Lung (tissue), 12 donors: ENCODE measurements around the gene PIK3AP1. TPM values are rescaled to one million over a fixed set of nuclear protein-coding genes. Genes with fewer than 3 reads are reported as not detected.

Source experiments
- ATAC-seq: fragments of 200-7000 bp; cut with Tn5 transposase; one replicate; pipeline ENCODE4 v1.9.1; 2020; ENCODE audit warnings: moderate number of reproducible peaks; ENCODE audit not compliant: insufficient read depth, low FRiP score
- DNase-seq, 3 donors: peaks; one replicate each; pipeline ENCODE4 v3.0.0-alpha.2; 2013 to 2017
- H3K27ac ChIP-seq, 2 donors: one replicate each; pipeline ENCODE4 v1.5.1; 2013; ENCODE audit warnings: mild to moderate bottlenecking in 2 of 2, moderate library complexity in 2 of 2, control low read depth in 1 of 2, inconsistent platforms in 1 of 2, low read depth in 1 of 2, low read length in 1 of 2
- H3K27me3 ChIP-seq, 3 donors: one replicate each; pipeline ENCODE4 v1.5.1; 2013; ENCODE audit warnings: low read length in 2 of 3; ENCODE audit not compliant: control insufficient read depth in 3 of 3, insufficient read depth in 3 of 3
- H3K36me3 ChIP-seq, 4 donors: one replicate each; pipeline ENCODE4 v1.5.1; 2013; ENCODE audit warnings: low read length in 4 of 4, mild to moderate bottlenecking in 1 of 4, moderate library complexity in 1 of 4; ENCODE audit not compliant: control insufficient read depth in 4 of 4, insufficient read depth in 4 of 4
- H3K4me1 ChIP-seq, 5 donors: one replicate each; pipeline ENCODE4 v1.5.1; 2013; ENCODE audit warnings: low read length in 5 of 5, mild to moderate bottlenecking in 2 of 5, moderate library complexity in 1 of 5; ENCODE audit not compliant: control insufficient read depth in 5 of 5, insufficient read depth in 5 of 5
- H3K4me3 ChIP-seq: one replicate; pipeline ENCODE4 v1.5.1; 2013; ENCODE audit warnings: mild to moderate bottlenecking, control low read depth, moderate library complexity
- H3K9ac ChIP-seq, 2 donors: one replicate each; pipeline ENCODE4 v1.5.1; 2013; ENCODE audit warnings: low read length in 2 of 2, control low read depth in 1 of 2; ENCODE audit not compliant: insufficient read depth in 1 of 2
- H3K9me3 ChIP-seq, 4 donors: one replicate each; pipeline ENCODE4 v1.5.1; 2013; ENCODE audit warnings: low read length in 3 of 4, mild to moderate bottlenecking in 1 of 4, moderate library complexity in 1 of 4; ENCODE audit not compliant: control insufficient read depth in 4 of 4, insufficient read depth in 3 of 4
- whole genome bisulfite sequencing, 2 donors: extraction: QIAGEN DNeasy Blood & Tissue Kit; methylation state at CpG; one replicate each; pipeline ENCODE4 v1.1.7; 2013; 5-methylcytosine and 5-hydroxymethylcytosine counted together
- polyA plus RNA-seq, 2 donors: library from polyadenylated mRNA; stranded (reverse); fragments of 200-250 nt; gene quantifications; one replicate each; pipeline ENCODE4 v1.2.1, GENCODE V29; 2013
- total RNA-seq, 2 donors: library from RNA; depleted of rRNA in 1 of 2; stranded (reverse); fragments of >200 nt in 1 of 2; gene quantifications; one replicate each; pipeline ENCODE4 v1.2.1, GENCODE V29; 2014 to 2021
- TF ChIP-seq, protein P1 (sequence below): IDR thresholded peaks from 2 replicates; pipeline ENCODE4 v1.5.1; 2012; ENCODE audit warnings: mild to moderate bottlenecking; ENCODE audit errors: control extremely low read depth, extremely low read depth
- donor health status: control.
- donor health status: control.
- donor health status: Bipolar disorder and iron deficiency.
- donor health status: healthy.
- donor health status: DM: yes; HTN: yes; CAD: no.

PIK3AP1 gene
- total and polyA plus RNA-seq, 4 donors: 7.3 to 120 (median 30.4) TPM

DNA sequence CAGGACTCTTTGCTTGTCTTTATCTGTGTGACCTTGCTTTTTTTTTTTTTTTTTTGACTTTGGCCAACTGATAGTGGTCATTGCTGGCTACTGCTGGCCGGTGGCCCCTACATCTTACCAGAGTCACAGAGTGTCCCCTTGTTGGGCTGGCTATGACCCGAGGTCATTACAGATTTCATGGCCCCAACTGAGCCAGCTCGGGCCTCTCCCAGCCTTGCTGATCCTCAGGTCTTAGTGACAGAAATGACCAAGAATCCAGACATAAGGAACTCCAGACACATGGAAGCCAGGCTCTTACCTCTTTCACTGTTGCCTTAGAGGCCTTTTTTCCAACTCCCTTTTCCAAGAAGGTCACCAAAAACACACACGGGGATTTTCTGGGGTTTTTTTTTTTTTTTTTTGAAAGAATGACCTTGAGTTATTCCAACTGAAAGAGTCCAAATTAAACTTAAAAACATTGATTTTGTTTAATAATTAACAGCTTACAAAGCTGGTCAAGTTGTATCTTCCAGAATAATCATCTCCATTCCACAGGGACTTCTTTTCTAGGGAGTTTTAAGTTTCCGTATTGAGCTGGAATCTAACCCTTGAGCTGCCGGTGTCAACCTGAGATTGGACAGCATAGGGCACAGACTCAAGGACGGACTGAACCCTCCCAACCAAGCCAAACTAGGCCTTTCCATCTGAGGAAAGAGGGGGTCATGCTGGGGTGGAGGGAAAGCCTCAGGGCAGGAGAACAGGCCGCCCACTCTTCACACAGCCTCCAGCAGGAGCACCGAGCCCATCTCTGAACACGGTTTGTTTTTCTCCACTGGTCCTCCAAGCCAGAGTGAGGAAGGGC is 43.8 kb downstream of the PIK3AP1 start:
- Histone ChIP-seq H3K9ac (no peak overlapping the region), H3K9me3 (no peaks in the 10 kb centered on the region), H3K4me1 (peaks cover 0 to 17% (median 5%) of the 10 kb centered on the region in 5 donors), H3K4me3 (no peak overlapping the region), H3K27ac (no peak overlapping the region), H3K27me3 (no peaks in the 10 kb centered on the region), H3K36me3 (no peaks in the 10 kb centered on the region)
- ATAC-seq: no peak
- 93 to 97% methylated on average over 10 of the region's 10 CpGs for WGBS, 2 donors
- no peak for DNase-seq
- TF ChIP-seq, protein P1, sequence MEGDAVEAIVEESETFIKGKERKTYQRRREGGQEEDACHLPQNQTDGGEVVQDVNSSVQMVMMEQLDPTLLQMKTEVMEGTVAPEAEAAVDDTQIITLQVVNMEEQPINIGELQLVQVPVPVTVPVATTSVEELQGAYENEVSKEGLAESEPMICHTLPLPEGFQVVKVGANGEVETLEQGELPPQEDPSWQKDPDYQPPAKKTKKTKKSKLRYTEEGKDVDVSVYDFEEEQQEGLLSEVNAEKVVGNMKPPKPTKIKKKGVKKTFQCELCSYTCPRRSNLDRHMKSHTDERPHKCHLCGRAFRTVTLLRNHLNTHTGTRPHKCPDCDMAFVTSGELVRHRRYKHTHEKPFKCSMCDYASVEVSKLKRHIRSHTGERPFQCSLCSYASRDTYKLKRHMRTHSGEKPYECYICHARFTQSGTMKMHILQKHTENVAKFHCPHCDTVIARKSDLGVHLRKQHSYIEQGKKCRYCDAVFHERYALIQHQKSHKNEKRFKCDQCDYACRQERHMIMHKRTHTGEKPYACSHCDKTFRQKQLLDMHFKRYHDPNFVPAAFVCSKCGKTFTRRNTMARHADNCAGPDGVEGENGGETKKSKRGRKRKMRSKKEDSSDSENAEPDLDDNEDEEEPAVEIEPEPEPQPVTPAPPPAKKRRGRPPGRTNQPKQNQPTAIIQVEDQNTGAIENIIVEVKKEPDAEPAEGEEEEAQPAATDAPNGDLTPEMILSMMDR: no peak

DNA sequence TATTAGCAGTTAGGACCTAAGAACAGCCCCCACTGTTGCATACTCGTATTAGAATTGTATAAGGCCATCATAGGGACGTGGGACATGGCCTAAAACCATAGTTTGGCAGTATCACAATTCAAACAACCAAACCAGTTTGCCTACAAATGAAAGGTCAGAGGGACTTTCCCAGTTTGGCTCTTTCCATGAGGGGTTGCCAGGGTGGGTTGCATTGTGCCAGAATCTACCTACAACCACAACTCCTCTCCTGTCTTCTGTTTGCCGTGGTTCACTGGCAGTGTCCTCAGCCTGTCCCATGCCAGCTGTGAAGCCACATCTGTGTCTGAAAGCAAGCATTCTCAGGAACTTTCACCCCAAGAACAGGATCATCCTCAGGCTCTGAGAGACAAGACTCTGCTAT is 44.5 kb downstream of the PIK3AP1 start:
- Histone ChIP-seq H3K4me3 (no peak overlapping the region), H3K4me1 (peaks cover 0 to 20% (median 8%) of the 10 kb centered on the region in 5 donors), H3K27me3 (no peaks in the 10 kb centered on the region), H3K27ac (no peak overlapping the region), H3K36me3 (no peaks in the 10 kb centered on the region), H3K9ac (no peak overlapping the region), H3K9me3 (no peaks in the 10 kb centered on the region)
- no peak for DNase-seq
- 86 to 90% methylated on average over 3 of the region's 3 CpGs for WGBS, 2 donors
- ATAC-seq: no peak
- TF ChIP-seq, protein P1: no peak

DNA sequence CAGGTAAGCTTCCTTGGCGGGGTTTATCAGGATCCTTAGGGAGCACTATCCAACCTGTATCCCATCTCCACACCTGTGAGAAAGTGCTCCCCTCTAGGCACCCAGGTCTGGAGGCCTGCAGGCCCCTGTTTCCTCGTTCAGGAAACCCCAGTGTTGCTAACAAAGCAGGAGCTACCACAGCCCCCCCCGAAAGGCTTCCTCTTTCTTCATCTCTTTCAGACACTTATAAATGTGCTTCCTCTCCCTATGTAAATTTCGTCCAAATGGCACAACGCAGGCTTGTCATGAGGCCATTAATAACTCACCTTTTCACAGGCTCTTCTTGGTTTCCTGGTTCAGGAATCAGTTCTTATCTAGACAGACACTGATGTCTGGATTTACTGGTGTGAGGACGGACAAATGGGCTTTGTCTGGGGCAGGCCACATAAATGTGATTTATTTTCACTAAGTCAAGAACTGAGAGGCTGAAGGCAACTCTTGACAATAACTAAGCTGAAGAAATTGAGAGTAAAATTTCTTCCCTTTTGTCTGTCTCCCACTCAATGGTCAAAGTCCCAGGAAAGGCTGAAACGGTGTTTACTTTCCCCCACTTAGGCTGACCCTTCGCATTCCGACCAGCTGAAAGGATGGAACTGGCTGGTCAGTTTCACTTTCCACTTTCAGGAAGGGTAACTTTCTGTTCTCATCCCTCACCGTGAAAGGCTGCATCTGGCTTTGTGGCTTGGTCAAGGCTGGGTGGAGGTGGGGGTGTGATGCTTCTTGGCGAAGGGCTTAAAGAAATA is 46.8 kb downstream of the PIK3AP1 start:
- H3K9me3 ChIP-seq: no peaks in the 10 kb centered on the region
- TF ChIP-seq, protein P1: no peak
- ATAC-seq (peak; percentile 78), DNase-seq (peak in 2 of 3 donors; percentile 34 to 53)
- H3K4me3 ChIP-seq: no peak overlapping the region
- H3K27me3 ChIP-seq: no peaks in the 10 kb centered on the region
- no peaks in the 10 kb centered on the region for H3K36me3 ChIP-seq
- 9 to 18% methylated on average over 11 of the region's 11 CpGs for WGBS, 2 donors
- peaks cover 0 to 28% (median 9%) of the 10 kb centered on the region in 5 donors for H3K4me1 ChIP-seq
- H3K27ac ChIP-seq: peak overlapping the region in 1 of 2 donors; percentile 66
- peak overlapping the region in 1 of 2 donors; percentile 15 for H3K9ac ChIP-seq
